Activated CD8-positive, alpha-beta memory T cell treated with anti-CD3 and anti-CD28 coated beads, Interleukin-2, amount 10 ng/mL, durations not matched to agents 7 days and 5 days (primary cell): ENCODE data around the gene NRG4. TPM values are rescaled to one million over a fixed set of nuclear protein-coding genes. Genes with fewer than 3 reads are reported as not detected.
"Not testable (repeated sequence)": the region's sequence is repeated elsewhere in the genome, so short reads cannot be mapped to it uniquely, and the experiment has no call there.

Experiments
- ATAC-seq: fragments of 150-1000 bp; cut with Tn5 transposase; one replicate; pipeline ENCODE4 v1.10.0; 2021; ENCODE audit warnings: moderate library complexity
- CTCF ChIA-PET: fragments of 350-600 bp; sonication (Branson Sonifier 250); formaldehyde crosslinking; loops from one replicate; lab custom pipeline; 2021; ENCODE audit warnings: antibody characterized with exemption; lab: Charles Lee
- DNase-seq: peaks from one replicate; pipeline ENCODE4 v3.0.0-alpha.2; 2020
- H3K27ac Mint-ChIP-seq: one replicate; pipeline ENCODE4 v1.8.0; 2021; ENCODE audit warnings: mild to moderate bottlenecking, mixed read lengths
- H3K27me3 Mint-ChIP-seq: one replicate; pipeline ENCODE4 v1.8.0; 2021; ENCODE audit warnings: mixed read lengths
- H3K36me3 Mint-ChIP-seq: one replicate; pipeline ENCODE4 v1.8.0; 2021; ENCODE audit warnings: mild to moderate bottlenecking, mixed read lengths
- H3K4me1 Mint-ChIP-seq: one replicate; pipeline ENCODE4 v1.8.0; 2021; ENCODE audit warnings: mixed read lengths
- H3K4me3 Mint-ChIP-seq: one replicate; pipeline ENCODE4 v1.8.0; 2021; ENCODE audit warnings: mild to moderate bottlenecking, moderate library complexity, mixed read lengths
- H3K9me3 Mint-ChIP-seq: one replicate; pipeline ENCODE4 v1.8.0; 2022; ENCODE audit warnings: low read depth, mixed read lengths
- total RNA-seq, 2 experiments: library from RNA; stranded (reverse); gene quantifications; one replicate each; pipeline ENCODE4 v1.2.3, GENCODE V29; 2021

Gene NRG4
- total RNA-seq, 2 experiments from 2014 or later: not detected

GRCh38 chr15:75982468-75982867 is 29.8 kb downstream of the NRG4 start:
- ATAC-seq: no peak
- CTCF ChIA-PET: interaction anchor here (0.6 kb wide), 1 partner anchor 10 kb away, joined by 3 read pairs; no protein-coding TSS in a partner anchor
- Mint-ChIP-seq H3K9me3 (no peaks in the 10 kb centered on the region), H3K36me3 (no peaks in the 10 kb centered on the region), H3K27ac (no peak overlapping the region), H3K4me1 (no peaks in the 10 kb centered on the region), H3K27me3 (peaks cover 42% of the 10 kb centered on the region), H3K4me3 (no peak overlapping the region)
- no peak for DNase-seq

GRCh38 chr15:75981149-75981815 is 30.9 kb downstream of the NRG4 start:
- H3K4me1 Mint-ChIP-seq: no peaks in the 10 kb centered on the region
- no peak overlapping the region for H3K27ac Mint-ChIP-seq
- no peak overlapping the region for H3K4me3 Mint-ChIP-seq
- H3K27me3 Mint-ChIP-seq: peaks cover 42% of the 10 kb centered on the region
- DNase-seq (no peak), ATAC-seq (no peak)
- H3K36me3 Mint-ChIP-seq: no peaks in the 10 kb centered on the region
- CTCF ChIA-PET: no interaction called here
- H3K9me3 Mint-ChIP-seq: no peaks in the 10 kb centered on the region

GRCh38 chr15:75976766-75977165 is 35.5 kb downstream of the NRG4 start:
- ATAC-seq, DNase-seq, CTCF ChIA-PET, H3K27ac Mint-ChIP-seq, H3K4me3 Mint-ChIP-seq, H3K9me3 Mint-ChIP-seq, H3K36me3 Mint-ChIP-seq, H3K4me1 Mint-ChIP-seq: not testable (repeated sequence)
- H3K27me3 Mint-ChIP-seq: peaks cover 63% of the 10 kb centered on the region

GRCh38 chr15:75966073-75966472 is 46.2 kb downstream of the NRG4 start:
- DNase-seq (no peak), ATAC-seq (no peak)
- Mint-ChIP-seq H3K36me3 (no peaks in the 10 kb centered on the region), H3K9me3 (no peaks in the 10 kb centered on the region), H3K27me3 (peaks cover 7% of the 10 kb centered on the region), H3K4me3 (no peak overlapping the region), H3K4me1 (no peaks in the 10 kb centered on the region), H3K27ac (no peak overlapping the region)
- CTCF ChIA-PET: no interaction called here

- H3K36me3 Mint-ChIP-seq: no peaks in the 10 kb centered on the region
- CTCF ChIA-PET: no interaction called here
- H3K27me3 Mint-ChIP-seq: peaks cover 31% of the 10 kb centered on the region
- ATAC-seq (no peak), DNase-seq (no peak)
- H3K27ac Mint-ChIP-seq: no peak overlapping the region
- no peak overlapping the region for H3K4me3 Mint-ChIP-seq
- H3K4me1 Mint-ChIP-seq: no peaks in the 10 kb centered on the region
- no peaks in the 10 kb centered on the region for H3K9me3 Mint-ChIP-seq
Measured at GRCh38 chr15:75961331-75961730, 50.9 kb downstream of the NRG4 start.

- H3K36me3 Mint-ChIP-seq: no peaks in the 10 kb centered on the region
- peaks cover 10% of the 10 kb centered on the region for H3K4me1 Mint-ChIP-seq
- CTCF ChIA-PET: no interaction called here
- H3K27me3 Mint-ChIP-seq: peaks cover 67% of the 10 kb centered on the region
- H3K4me3 Mint-ChIP-seq: no peak overlapping the region
- ATAC-seq (no peak), DNase-seq (no peak)
- H3K27ac Mint-ChIP-seq: no peak overlapping the region
- H3K9me3 Mint-ChIP-seq: no peaks in the 10 kb centered on the region
Measured at GRCh38 chr15:75955720-75956119, 56.5 kb downstream of the NRG4 start.

- CTCF ChIA-PET: interaction anchor here (1.0 kb wide), 1 partner anchor 166 kb away, joined by 3 read pairs; no protein-coding TSS in a partner anchor
- peaks cover 10% of the 10 kb centered on the region for H3K4me1 Mint-ChIP-seq
- no peak for ATAC-seq
- no peak overlapping the region for H3K4me3 Mint-ChIP-seq
- H3K27me3 Mint-ChIP-seq: peaks cover 79% of the 10 kb centered on the region
- H3K36me3 Mint-ChIP-seq: no peaks in the 10 kb centered on the region
- H3K27ac Mint-ChIP-seq: no peak overlapping the region
- DNase-seq: no peak
- H3K9me3 Mint-ChIP-seq: no peaks in the 10 kb centered on the region
Measured at GRCh38 chr15:75952525-75952924, 59.7 kb downstream of the NRG4 start.

- H3K27ac Mint-ChIP-seq: no peak overlapping the region
- ATAC-seq (no peak), DNase-seq (no peak)
- peaks cover 2% of the 10 kb centered on the region for H3K9me3 Mint-ChIP-seq
- CTCF ChIA-PET: no interaction called here
- H3K4me1 Mint-ChIP-seq: peaks cover 16% of the 10 kb centered on the region
- no peak overlapping the region for H3K4me3 Mint-ChIP-seq
- peaks cover 1% of the 10 kb centered on the region for H3K36me3 Mint-ChIP-seq
- peaks cover 69% of the 10 kb centered on the region for H3K27me3 Mint-ChIP-seq
Measured at GRCh38 chr15:75948761-75949296, 63.4 kb downstream of the NRG4 start.

- no peak overlapping the region for H3K27ac Mint-ChIP-seq
- H3K27me3 Mint-ChIP-seq: peaks cover 58% of the 10 kb centered on the region
- H3K4me1 Mint-ChIP-seq: peaks cover 8% of the 10 kb centered on the region
- peaks cover 1% of the 10 kb centered on the region for H3K36me3 Mint-ChIP-seq
- peaks cover 2% of the 10 kb centered on the region for H3K9me3 Mint-ChIP-seq
- ATAC-seq: no peak
- DNase-seq: no peak
- no peak overlapping the region for H3K4me3 Mint-ChIP-seq
- CTCF ChIA-PET: no interaction called here
Measured at GRCh38 chr15:75947092-75947491, 65.1 kb downstream of the NRG4 start.

GRCh38 chr15:75945953-75946352 is 66.3 kb downstream of the NRG4 start:
- no peak for ATAC-seq
- Mint-ChIP-seq H3K27ac (no peak overlapping the region), H3K27me3 (peaks cover 49% of the 10 kb centered on the region), H3K36me3 (peaks cover 1% of the 10 kb centered on the region), H3K4me1 (peaks cover 6% of the 10 kb centered on the region), H3K4me3 (no peak overlapping the region), H3K9me3 (peaks cover 2% of the 10 kb centered on the region)
- CTCF ChIA-PET: no interaction called here
- no peak for DNase-seq

- no peak overlapping the region for H3K4me3 Mint-ChIP-seq
- H3K4me1 Mint-ChIP-seq: peaks cover 6% of the 10 kb centered on the region
- DNase-seq (no peak), ATAC-seq (no peak)
- peaks cover 30% of the 10 kb centered on the region for H3K27me3 Mint-ChIP-seq
- CTCF ChIA-PET: no interaction called here
- peaks cover 1% of the 10 kb centered on the region for H3K36me3 Mint-ChIP-seq
- H3K27ac Mint-ChIP-seq: no peak overlapping the region
- peaks cover 2% of the 10 kb centered on the region for H3K9me3 Mint-ChIP-seq
Measured at GRCh38 chr15:75943713-75944215, 68.5 kb downstream of the NRG4 start.

- ATAC-seq: no peak
- CTCF ChIA-PET: no interaction called here
- no peak for DNase-seq
- H3K27me3 Mint-ChIP-seq: peaks cover 27% of the 10 kb centered on the region
- peaks cover 2% of the 10 kb centered on the region for H3K9me3 Mint-ChIP-seq
- H3K4me3 Mint-ChIP-seq: no peak overlapping the region
- peaks cover 6% of the 10 kb centered on the region for H3K36me3 Mint-ChIP-seq
- H3K4me1 Mint-ChIP-seq: peaks cover 6% of the 10 kb centered on the region
- H3K27ac Mint-ChIP-seq: no peak overlapping the region
Measured at GRCh38 chr15:75943246-75943645, 69.0 kb downstream of the NRG4 start.

GRCh38 chr15:75942464-75942863 is 69.8 kb downstream of the NRG4 start:
- no peak for ATAC-seq
- H3K36me3 Mint-ChIP-seq: peaks cover 13% of the 10 kb centered on the region
- peaks cover 6% of the 10 kb centered on the region for H3K4me1 Mint-ChIP-seq
- H3K27me3 Mint-ChIP-seq: peaks cover 22% of the 10 kb centered on the region
- no peak overlapping the region for H3K4me3 Mint-ChIP-seq
- no peak for DNase-seq
- H3K9me3 Mint-ChIP-seq: peaks cover 2% of the 10 kb centered on the region
- CTCF ChIA-PET: no interaction called here
- H3K27ac Mint-ChIP-seq: no peak overlapping the region

- ATAC-seq (no peak), DNase-seq (no peak)
- Mint-ChIP-seq H3K4me3 (no peak overlapping the region), H3K4me1 (peaks cover 36% of the 10 kb centered on the region), H3K27me3 (no peaks in the 10 kb centered on the region), H3K9me3 (no peaks in the 10 kb centered on the region), H3K27ac (no peak overlapping the region), H3K36me3 (peaks cover 42% of the 10 kb centered on the region)
- CTCF ChIA-PET: interaction anchor here (1.1 kb wide), 1 partner anchor 129 kb away, joined by 4 read pairs; no protein-coding TSS in a partner anchor
Measured at GRCh38 chr15:75930866-75931265, 81.4 kb downstream of the NRG4 start.
